Stimulated activated CD4-positive, alpha-beta T cell treated with anti-CD3 and anti-CD28 coated beads, Interleukin-4, amount 100 ng/mL, for 24 hours (primary cell): Measurements from ENCODE around the gene ATF3.
"Not testable (repeated sequence)": the region's sequence is repeated elsewhere in the genome, so short reads cannot be mapped to it uniquely, and the experiment has no call there.

Experiments used
- DNase-seq: peaks from one replicate; pipeline ENCODE4 v3.0.0-alpha.2; 2020

ATF3 gene

GRCh38 chr1:212629450-212630157 lies 21.0 kb downstream of the ATF3 start:
- DNase-seq, result no peak

DNA sequence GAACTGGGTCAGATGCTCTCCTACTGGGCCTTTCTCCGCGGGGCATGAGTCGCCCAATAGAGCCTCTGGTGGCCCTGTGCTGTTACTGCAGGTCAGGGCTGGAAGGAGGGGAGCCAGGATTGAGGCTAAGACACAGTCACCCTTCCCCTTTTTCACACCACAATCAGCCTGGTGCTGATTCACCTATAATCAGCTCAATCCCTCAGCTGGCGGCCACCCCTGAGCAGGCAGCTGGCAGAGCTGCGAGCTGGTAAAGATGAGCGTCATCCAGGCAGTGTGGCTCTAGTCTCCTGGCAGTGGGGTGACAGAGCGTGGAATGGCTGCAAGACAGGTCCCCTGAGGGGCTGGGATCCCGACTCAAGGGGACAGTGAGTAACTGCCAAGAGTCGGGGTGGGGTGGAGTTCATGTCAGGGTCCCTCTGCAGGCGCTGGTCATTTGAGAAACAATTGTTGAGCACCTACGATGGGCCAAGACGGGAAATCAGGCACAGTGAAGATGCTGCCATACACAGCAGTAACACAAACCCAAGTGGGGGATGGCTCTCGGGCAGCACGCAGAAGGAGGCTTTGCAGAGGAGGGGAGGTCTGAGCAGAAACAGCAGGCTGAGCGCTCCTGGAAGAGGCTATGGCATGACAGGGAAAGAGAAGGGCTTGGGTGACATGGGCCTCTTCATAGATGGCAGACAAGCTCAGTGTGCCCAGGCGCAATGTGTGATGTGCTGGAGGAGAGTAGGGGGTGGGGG lies 21.8 kb downstream of the ATF3 start:
- DNase-seq, result peak; percentile 69

DNA sequence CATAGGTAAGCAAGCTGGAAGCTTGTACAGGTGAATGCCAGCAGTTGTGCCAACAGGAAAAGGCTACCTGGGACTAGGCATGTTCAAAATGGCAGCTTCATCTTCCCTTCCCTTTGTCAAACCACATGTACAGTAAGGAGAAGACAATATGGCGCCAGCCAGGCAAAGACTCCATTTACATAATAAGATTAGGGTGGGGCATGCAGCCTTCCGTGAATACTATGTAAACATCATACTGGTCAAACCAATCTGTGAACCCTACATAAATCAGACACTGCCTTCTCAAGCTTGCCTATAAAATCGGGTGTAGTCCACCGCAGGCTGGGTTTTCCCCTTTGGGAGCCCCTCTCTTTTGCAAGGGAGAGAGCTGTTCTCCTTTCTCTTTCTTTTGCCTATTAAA lies 24.6 kb downstream of the ATF3 start:
- no peak for DNase-seq

DNA sequence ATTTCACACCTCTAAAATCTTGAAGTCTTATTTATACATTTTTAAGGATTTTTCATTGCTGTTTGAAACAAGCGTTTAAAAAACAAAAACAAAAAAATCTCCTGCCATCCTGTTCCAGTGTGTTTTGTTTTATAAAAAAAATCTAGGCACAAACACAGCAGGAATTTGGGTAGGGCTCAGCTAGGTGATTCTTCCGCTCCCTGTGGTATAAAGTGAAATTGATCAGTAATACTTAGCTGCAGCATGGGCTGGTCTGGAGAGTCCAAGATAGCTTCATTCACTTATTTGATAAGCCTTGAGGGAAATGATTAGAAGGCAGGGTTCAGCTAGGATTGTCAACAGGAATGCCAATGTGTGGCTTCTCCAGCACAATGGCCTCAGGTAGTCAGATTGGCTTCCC lies 25.7 kb downstream of the ATF3 start:
- no peak for DNase-seq

- DNase-seq, result no peak
Measured at GRCh38 chr1:212635141-212635631, 26.6 kb downstream of the ATF3 start.

- no peak for DNase-seq
Measured at GRCh38 chr1:212637902-212638301, 29.3 kb downstream of the ATF3 start.

- no peak for DNase-seq
Measured at GRCh38 chr1:212638492-212639151, 30.1 kb downstream of the ATF3 start.

DNA sequence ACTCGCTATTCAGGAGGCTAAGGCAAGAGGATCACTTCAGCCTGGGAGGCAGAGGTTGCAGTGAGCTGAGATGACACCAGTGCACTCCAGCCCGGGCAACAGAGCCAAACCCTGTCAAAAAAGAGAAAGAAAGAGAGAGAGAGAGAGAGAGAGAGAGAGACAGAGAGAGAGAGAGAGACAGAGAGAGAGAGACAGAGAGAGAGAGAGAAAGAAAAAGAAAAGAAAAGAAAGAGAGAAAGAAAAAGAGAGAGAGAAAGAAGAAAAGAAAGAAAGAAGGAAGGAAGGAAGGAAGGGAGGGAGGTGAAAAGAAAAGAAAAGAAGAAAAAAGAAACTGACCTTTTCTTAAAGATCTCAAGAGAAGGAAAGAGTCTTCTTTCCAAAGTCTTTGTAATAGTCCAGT lies 31.0 kb downstream of the ATF3 start:
- DNase-seq, result not testable (repeated sequence)

DNA sequence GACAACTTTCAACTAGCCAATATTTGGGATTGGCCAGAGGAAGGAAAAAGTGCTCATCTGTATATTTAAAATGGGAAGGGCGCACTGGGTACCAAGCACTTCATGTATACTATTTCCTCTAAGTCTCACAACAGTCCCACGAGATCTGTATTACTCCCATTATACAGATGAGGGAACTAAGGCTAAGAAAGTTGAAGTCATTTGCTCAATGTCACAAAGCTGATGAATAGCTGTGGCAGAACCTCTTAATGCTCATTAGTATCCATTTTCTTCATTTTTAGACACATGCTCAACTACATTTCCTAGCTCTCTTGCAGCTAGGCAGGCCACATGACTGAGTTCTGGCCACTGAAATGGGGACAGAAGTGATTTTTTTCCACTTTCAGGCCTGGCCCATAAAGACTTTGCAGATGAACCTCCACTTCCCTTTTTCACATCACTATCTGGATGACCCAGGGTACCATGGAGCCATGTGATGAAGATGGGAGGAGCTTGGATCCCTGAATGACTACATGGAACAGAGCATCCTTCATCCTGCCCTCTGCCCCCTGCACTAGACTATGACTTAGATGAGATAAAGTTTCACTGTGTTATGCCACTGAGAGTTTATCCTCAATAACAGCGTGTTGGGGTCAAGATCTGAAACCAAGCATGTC lies 31.8 kb downstream of the ATF3 start:
- no peak for DNase-seq

GRCh38 chr1:212641956-212642355 lies 33.4 kb downstream of the ATF3 start:
- no peak for DNase-seq

- DNase-seq, result no peak
Measured at GRCh38 chr1:212643877-212644276, 35.3 kb downstream of the ATF3 start.

- DNase-seq, result no peak
Measured at GRCh38 chr1:212644866-212645545, 36.4 kb downstream of the ATF3 start.

- DNase-seq, result no peak
Measured at GRCh38 chr1:212645546-212646543, 37.3 kb downstream of the ATF3 start.

DNA sequence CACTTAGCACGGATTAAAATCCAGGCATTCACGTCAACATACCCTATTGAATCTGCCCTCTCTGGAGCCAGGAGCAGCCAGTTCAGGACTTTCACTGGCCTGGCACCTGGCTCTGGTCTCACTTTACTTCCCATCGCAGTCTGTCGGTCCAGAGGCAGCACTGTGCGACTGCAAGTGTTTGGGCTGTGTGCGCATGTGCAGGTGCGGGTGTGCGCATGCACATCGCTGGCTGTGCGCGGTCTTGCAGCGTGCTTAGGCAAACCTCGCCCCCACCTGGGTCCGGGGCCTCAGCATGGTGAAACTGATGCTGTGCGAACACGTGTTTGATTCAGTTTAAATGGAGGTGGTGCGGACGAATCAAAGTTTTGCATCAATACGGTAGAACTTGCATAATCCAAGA lies 38.0 kb downstream of the ATF3 start:
- no peak for DNase-seq

GRCh38 chr1:212647004-212647403 lies 38.4 kb downstream of the ATF3 start:
- DNase-seq, result no peak

DNA sequence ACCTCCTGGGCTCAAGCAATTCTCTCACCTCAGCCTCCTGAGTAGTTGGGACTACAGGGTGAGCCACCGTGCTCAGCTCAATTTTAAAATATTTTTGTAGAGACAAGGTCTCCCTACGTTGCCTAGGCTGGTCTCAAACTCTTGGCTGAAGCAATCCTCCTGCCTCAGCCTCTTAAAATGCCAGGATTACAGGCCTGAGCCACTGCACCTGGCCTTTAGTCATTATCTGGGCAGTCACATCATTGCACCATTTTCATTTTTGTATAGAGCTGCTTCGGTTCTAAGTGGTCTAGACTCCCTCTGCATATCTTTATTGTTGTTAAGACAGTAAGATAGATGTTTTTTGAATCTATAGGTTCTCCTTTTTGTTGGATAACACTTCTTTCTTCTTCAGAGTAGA lies 39.9 kb downstream of the ATF3 start:
- no peak for DNase-seq

DNA sequence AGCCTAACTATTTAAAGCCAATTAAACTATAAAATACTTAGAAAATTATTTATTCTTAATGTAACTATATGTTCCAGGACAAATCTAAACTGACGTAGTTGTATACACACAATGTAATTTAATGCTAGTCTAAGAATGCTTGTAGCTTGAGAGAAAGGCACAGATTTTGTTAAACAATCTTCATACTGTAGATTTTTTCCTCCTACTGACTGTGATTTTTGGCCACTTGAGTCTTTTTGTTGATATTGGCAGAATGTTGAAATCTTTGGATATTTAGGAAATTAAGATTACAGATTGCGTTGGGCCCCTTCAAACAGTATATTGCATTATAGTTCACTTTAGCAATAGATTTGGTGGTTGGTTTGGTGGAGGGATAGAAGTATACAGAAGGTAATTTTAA lies 40.5 kb downstream of the ATF3 start:
- no peak for DNase-seq

GRCh38 chr1:212650228-212650627 lies 41.7 kb downstream of the ATF3 start:
- DNase-seq, result no peak

- no peak for DNase-seq
Measured at GRCh38 chr1:212651521-212651920, 43.0 kb downstream of the ATF3 start.

- DNase-seq, result no peak
Measured at GRCh38 chr1:212651977-212652376, 43.4 kb downstream of the ATF3 start.

DNA sequence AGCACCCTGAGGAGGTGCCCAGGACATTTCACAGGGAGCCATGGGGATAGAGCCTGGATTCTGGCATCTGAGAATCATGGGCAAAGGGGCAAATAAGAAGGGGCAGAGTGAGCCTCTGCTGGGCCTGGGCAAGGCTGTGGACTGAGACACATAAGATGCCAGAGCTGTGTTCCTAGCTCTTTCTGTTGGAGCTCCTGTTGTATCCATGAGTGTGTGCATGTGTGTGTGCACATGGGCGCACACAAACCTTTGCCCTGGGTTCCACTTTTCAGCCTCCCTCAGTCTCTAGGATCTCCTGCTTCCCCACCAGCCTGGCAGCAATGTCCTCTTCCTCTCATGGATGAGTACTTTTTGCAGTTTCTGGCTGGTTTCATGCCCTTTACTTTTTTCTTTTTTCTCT lies 44.0 kb downstream of the ATF3 start:
- no peak for DNase-seq
